ENCODE measurements around the gene TPSD1. TPM values are rescaled to one million over a fixed set of nuclear protein-coding genes. Genes with fewer than 3 reads are reported as not detected.

Gene TPSD1
- total and polyA plus RNA-seq, 2 donors (not counting 3 experiments of a cell fraction or from before 2014, with no cell fraction given): not detected

GRCh38 chr16:1208239-1208830 is 47.5 kb upstream of the TPSD1 start:
- no peak overlapping the region for H2AFZ ChIP-seq (ENCODE audit: low read depth, low read length)
- FAIRE-seq: no peak
- H3K27ac ChIP-seq (ENCODE audit: insufficient read depth, low read depth, low read length): no peak overlapping the region
- ChIA-PET CTCF (interaction anchor here (1.2 kb wide), 1 partner anchor 11 kb away, joined by 3 read pairs; no protein-coding TSS in a partner anchor), POLR2A (no interaction called here)
- no peaks in the 10 kb centered on the region for H3K36me3 ChIP-seq (ENCODE audit: control insufficient read depth in 2 of 2, extremely low read depth in 1 of 2, insufficient read depth in 2 of 2, low read length in 2 of 2)
- no peaks in the 10 kb centered on the region for H3K27me3 ChIP-seq (ENCODE audit: control insufficient read depth in 2 of 2, insufficient read depth in 2 of 2, low read length in 2 of 2)
- no TSS peak for BruUV-seq (replicated peaks)
- no peaks in the 10 kb centered on the region for H3K9me3 ChIP-seq (replicated peaks; ENCODE audit: control insufficient read depth, insufficient read depth, low read length)
- TF ChIP-seq MAX (IDR thresholded peaks at IDR 0.05; ENCODE audit: insufficient read depth, insufficient read length) (no peak), POLR2A (IDR thresholded peaks at IDR 0.05; ENCODE audit: low read depth, low read length) (no peak), EZH2 (IDR thresholded peaks at IDR 0.05; ENCODE audit: borderline replicate concordance, low read depth, low read length, severe bottlenecking) (no peak), FOS (IDR thresholded peaks at IDR 0.05; ENCODE audit: borderline replicate concordance, insufficient read depth, low read length) (no peak), JUN (IDR thresholded peaks at IDR 0.05; ENCODE audit: borderline replicate concordance, insufficient read depth, insufficient read length, low read depth) (no peak), GATA2 (IDR thresholded peaks at IDR 0.05; ENCODE audit: insufficient read depth, insufficient read length, low read depth, low read length) (no peak), POLR2AphosphoS5 (IDR thresholded peaks at IDR 0.05; ENCODE audit: insufficient read depth, low read depth, low read length) (no peak), CTCF (IDR thresholded peaks at IDR 0.05; ENCODE audit: extremely low read depth in 1 of 2, insufficient read depth in 1 of 2, low read depth in 1 of 2, low read length in 2 of 2) (no peak), MYC (IDR thresholded peaks at IDR 0.05; ENCODE audit: low read depth, low read length) (no peak)
- H3K9ac ChIP-seq (replicated peaks; ENCODE audit: extremely low read depth, insufficient read depth, low read length): no peak overlapping the region
- H3K4me2 ChIP-seq (ENCODE audit: insufficient read depth, low read length): no peak overlapping the region
- intact Hi-C loops (cut with micrococcal nuclease): no loop called here
- no peaks in the 10 kb centered on the region for H3K4me1 ChIP-seq (ENCODE audit: control insufficient read depth, extremely low read depth, insufficient read depth, low read length)
- dilution Hi-C loops (cut with MboI; ENCODE audit: extremely low pct_ligation_motif_present, low sequenced_read_pairs): no loop called here
- no peak for DNase-seq (ENCODE audit: low read depth, low spot score)
- H3K9me1 ChIP-seq (replicated peaks; ENCODE audit: control insufficient read depth, extremely low read depth, insufficient read depth, low read length): no peaks in the 10 kb centered on the region
- H4K20me1 ChIP-seq (replicated peaks; ENCODE audit: control insufficient read depth, extremely low read depth, insufficient read depth, low read length): no peaks in the 10 kb centered on the region
- H3K79me2 ChIP-seq (ENCODE audit: control insufficient read depth, insufficient read depth, low read length): no peaks in the 10 kb centered on the region
- H3K4me3 ChIP-seq (replicated peaks in 1 of 3; ENCODE audit: insufficient read depth in 1 of 3, low read depth in 1 of 3, low read length in 3 of 3): no peak overlapping the region

Data from endothelial cell of umbilical vein (primary cell).